Measurements from ENCODE around the gene OR56A5.

OR56A5 gene

GRCh38 chr11:5992150-5992549 lies 23.9 kb upstream of the OR56A5 start:
- H4K8ac ChIP-seq (ENCODE audit: low read depth, low read length), result no peak overlapping the region
- peaks cover under 1% of the 10 kb centered on the region for H3K27me3 ChIP-seq (ENCODE audit: insufficient read depth, low read length)
- H3K14ac ChIP-seq (ENCODE audit: low read length), result no peak overlapping the region
- no peak overlapping the region for H3K9ac ChIP-seq (ENCODE audit: low read length)
- H3K79me1 ChIP-seq (ENCODE audit: low read length), result no peaks in the 10 kb centered on the region
- no peak overlapping the region for H3K27ac ChIP-seq (ENCODE audit: low read depth, low read length)
- DNase-seq, result no peak
- H3K4me2 ChIP-seq (ENCODE audit: low read length), result no peak overlapping the region
- H2BK120ac ChIP-seq (ENCODE audit: insufficient read depth, low read length, poor library complexity), result no peak overlapping the region
- no peak overlapping the region for H2BK5ac ChIP-seq (ENCODE audit: low read depth, low read length, poor library complexity)
- H2AFZ ChIP-seq (ENCODE audit: insufficient read depth, low read length, poor library complexity), result no peak overlapping the region
- no peaks in the 10 kb centered on the region for H3K9me3 ChIP-seq (ENCODE audit: insufficient read depth, low read depth, low read length)
- no peak overlapping the region for H4K12ac ChIP-seq (ENCODE audit: low read depth, low read length)
- H2AK5ac ChIP-seq (ENCODE audit: low read length), result no peak overlapping the region
- no peak overlapping the region for H3K23ac ChIP-seq (ENCODE audit: low read length)
- H3K36me3 ChIP-seq (ENCODE audit: control insufficient read depth in 1 of 2, insufficient read depth in 2 of 2, low read length in 2 of 2), result no peaks in the 10 kb centered on the region
- H3K4me1 ChIP-seq (ENCODE audit: control insufficient read depth in 1 of 2, insufficient read depth in 2 of 2, low read length in 2 of 2), result no peaks in the 10 kb centered on the region
- H3K18ac ChIP-seq (ENCODE audit: low read length), result no peak overlapping the region
- H3K4ac ChIP-seq (ENCODE audit: low read depth, low read length), result no peak overlapping the region
- H4K91ac ChIP-seq (ENCODE audit: low read depth, low read length), result no peak overlapping the region
- no peak overlapping the region for H2BK12ac ChIP-seq (ENCODE audit: low read length)
- WGBS (ENCODE audit: extremely low coverage, insufficient coverage, insufficient read length), result no CpG with 5 or more reads among the region's 3 CpGs
- no peaks in the 10 kb centered on the region for H3K79me2 ChIP-seq (ENCODE audit: control insufficient read depth, insufficient read depth, low read length, poor library complexity)
- no peak overlapping the region for H3K4me3 ChIP-seq (ENCODE audit: low read depth, low read length)

- Histone ChIP-seq H3K79me1 (ENCODE audit: low read length) (no peaks in the 10 kb centered on the region), H3K4ac (ENCODE audit: low read depth, low read length) (no peak overlapping the region), H3K9me3 (ENCODE audit: insufficient read depth, low read depth, low read length) (no peaks in the 10 kb centered on the region), H3K4me3 (ENCODE audit: low read depth, low read length) (no peak overlapping the region), H3K9ac (ENCODE audit: low read length) (no peak overlapping the region), H4K8ac (ENCODE audit: low read depth, low read length) (no peak overlapping the region), H3K27me3 (ENCODE audit: insufficient read depth, low read length) (no peaks in the 10 kb centered on the region), H2BK120ac (ENCODE audit: insufficient read depth, low read length, poor library complexity) (no peak overlapping the region), H3K27ac (ENCODE audit: low read depth, low read length) (no peak overlapping the region), H3K23ac (ENCODE audit: low read length) (no peak overlapping the region), H3K18ac (ENCODE audit: low read length) (no peak overlapping the region), H2BK12ac (ENCODE audit: low read length) (no peak overlapping the region), H4K12ac (ENCODE audit: low read depth, low read length) (no peak overlapping the region), H2BK5ac (ENCODE audit: low read depth, low read length, poor library complexity) (no peak overlapping the region), H4K91ac (ENCODE audit: low read depth, low read length) (no peak overlapping the region), H2AK5ac (ENCODE audit: low read length) (no peak overlapping the region), H3K4me2 (ENCODE audit: low read length) (no peak overlapping the region), H3K36me3 (ENCODE audit: control insufficient read depth in 1 of 2, insufficient read depth in 2 of 2, low read length in 2 of 2) (no peaks in the 10 kb centered on the region), H2AFZ (ENCODE audit: insufficient read depth, low read length, poor library complexity) (no peak overlapping the region), H3K14ac (ENCODE audit: low read length) (no peak overlapping the region), H3K79me2 (ENCODE audit: control insufficient read depth, insufficient read depth, low read length, poor library complexity) (no peaks in the 10 kb centered on the region), H3K4me1 (ENCODE audit: control insufficient read depth in 1 of 2, insufficient read depth in 2 of 2, low read length in 2 of 2) (no peaks in the 10 kb centered on the region)
- DNase-seq, result no peak
- no CpG with 5 or more reads among the region's 4 CpGs for WGBS (ENCODE audit: extremely low coverage, insufficient coverage, insufficient read length)
Measured at GRCh38 chr11:5989203-5989602, 20.9 kb upstream of the OR56A5 start.

DNA sequence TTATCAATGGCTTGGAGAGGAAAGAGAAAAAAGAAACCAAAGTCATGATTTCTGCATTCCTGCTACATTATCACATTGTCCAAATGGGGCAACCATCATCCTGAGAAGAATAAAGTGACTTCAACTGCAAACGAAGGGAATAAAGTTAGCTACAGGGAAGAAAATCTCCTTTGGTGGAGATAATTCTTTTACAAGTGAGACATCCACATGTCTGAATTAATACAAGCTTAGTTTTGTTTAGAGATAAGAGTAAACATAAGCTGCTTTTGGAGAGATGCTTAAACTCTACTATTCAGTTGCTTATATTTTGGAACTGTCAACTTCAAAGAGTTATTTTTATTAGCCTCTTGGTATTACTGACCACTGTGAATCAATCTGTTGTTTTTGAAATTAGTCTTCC lies 18.6 kb upstream of the OR56A5 start, which contains the start of gene OR52L1:
Gene OR52L1, minus strand, starts transcription at position 101 of the 400 bp plus-strand sequence. Its CDS starts 55 bp downstream, at position 46.
- Histone ChIP-seq H3K27me3 (ENCODE audit: insufficient read depth, low read length) (no peaks in the 10 kb centered on the region), H3K23ac (ENCODE audit: low read length) (no peak within 1 kb of the TSS), H3K27ac (ENCODE audit: low read depth, low read length) (no peak within 1 kb of the TSS), H4K8ac (ENCODE audit: low read depth, low read length) (no peak within 1 kb of the TSS), H4K91ac (ENCODE audit: low read depth, low read length) (no peak within 1 kb of the TSS), H2AK5ac (ENCODE audit: low read length) (no peak within 1 kb of the TSS), H3K4me2 (ENCODE audit: low read length) (no peak within 1 kb of the TSS), H3K36me3 (ENCODE audit: control insufficient read depth in 1 of 2, insufficient read depth in 2 of 2, low read length in 2 of 2) (no peaks in the 10 kb centered on the region), H3K9ac (ENCODE audit: low read length) (no peak within 1 kb of the TSS), H2BK5ac (ENCODE audit: low read depth, low read length, poor library complexity) (no peak within 1 kb of the TSS), H3K14ac (ENCODE audit: low read length) (no peak within 1 kb of the TSS), H2BK120ac (ENCODE audit: insufficient read depth, low read length, poor library complexity) (no peak within 1 kb of the TSS), H3K79me1 (ENCODE audit: low read length) (no peaks in the 10 kb centered on the region), H2BK12ac (ENCODE audit: low read length) (no peak within 1 kb of the TSS), H3K9me3 (ENCODE audit: insufficient read depth, low read depth, low read length) (peaks cover 5% of the 10 kb centered on the region), H3K4ac (ENCODE audit: low read depth, low read length) (no peak within 1 kb of the TSS), H3K18ac (ENCODE audit: low read length) (no peak within 1 kb of the TSS), H3K4me1 (ENCODE audit: control insufficient read depth in 1 of 2, insufficient read depth in 2 of 2, low read length in 2 of 2) (no peaks in the 10 kb centered on the region), H3K4me3 (ENCODE audit: low read depth, low read length) (no peak within 1 kb of the TSS), H3K79me2 (ENCODE audit: control insufficient read depth, insufficient read depth, low read length, poor library complexity) (no peaks in the 10 kb centered on the region), H4K12ac (ENCODE audit: low read depth, low read length) (no peak within 1 kb of the TSS), H2AFZ (ENCODE audit: insufficient read depth, low read length, poor library complexity) (no peak within 1 kb of the TSS)
- DNase-seq, result no peak
- no CpG with 5 or more reads among the region's 1 CpG for WGBS (ENCODE audit: extremely low coverage, insufficient coverage, insufficient read length)

GRCh38 chr11:5983443-5983842 lies 15.1 kb upstream of the OR56A5 start:
- Histone ChIP-seq H3K14ac (ENCODE audit: low read length) (no peak overlapping the region), H4K8ac (ENCODE audit: low read depth, low read length) (no peak overlapping the region), H3K9me3 (ENCODE audit: insufficient read depth, low read depth, low read length) (peaks cover 7% of the 10 kb centered on the region), H4K12ac (ENCODE audit: low read depth, low read length) (no peak overlapping the region), H3K27ac (ENCODE audit: low read depth, low read length) (no peak overlapping the region), H2BK12ac (ENCODE audit: low read length) (no peak overlapping the region), H3K27me3 (ENCODE audit: insufficient read depth, low read length) (no peaks in the 10 kb centered on the region), H3K9ac (ENCODE audit: low read length) (no peak overlapping the region), H3K4ac (ENCODE audit: low read depth, low read length) (no peak overlapping the region), H2BK120ac (ENCODE audit: insufficient read depth, low read length, poor library complexity) (no peak overlapping the region), H3K23ac (ENCODE audit: low read length) (no peak overlapping the region), H3K4me2 (ENCODE audit: low read length) (no peak overlapping the region), H2BK5ac (ENCODE audit: low read depth, low read length, poor library complexity) (no peak overlapping the region), H2AK5ac (ENCODE audit: low read length) (no peak overlapping the region), H3K4me3 (ENCODE audit: low read depth, low read length) (no peak overlapping the region), H3K18ac (ENCODE audit: low read length) (no peak overlapping the region), H3K36me3 (ENCODE audit: control insufficient read depth in 1 of 2, insufficient read depth in 2 of 2, low read length in 2 of 2) (no peaks in the 10 kb centered on the region), H3K79me1 (ENCODE audit: low read length) (no peaks in the 10 kb centered on the region), H3K4me1 (ENCODE audit: control insufficient read depth in 1 of 2, insufficient read depth in 2 of 2, low read length in 2 of 2) (no peaks in the 10 kb centered on the region), H2AFZ (ENCODE audit: insufficient read depth, low read length, poor library complexity) (no peak overlapping the region), H3K79me2 (ENCODE audit: control insufficient read depth, insufficient read depth, low read length, poor library complexity) (no peaks in the 10 kb centered on the region), H4K91ac (ENCODE audit: low read depth, low read length) (no peak overlapping the region)
- no peak for DNase-seq
- WGBS (ENCODE audit: extremely low coverage, insufficient coverage, insufficient read length), result no CpG with 5 or more reads among the region's 1 CpG
